ENCODE measurements around the gene TECTB.

TECTB gene

GRCh38 chr10:112348759-112349158 is 65.6 kb downstream of the TECTB start:
- no peak for DNase-seq

- DNase-seq = no peak
Measured at GRCh38 chr10:112349521-112350085, 66.4 kb downstream of the TECTB start.

- DNase-seq = no peak
Measured at GRCh38 chr10:112351146-112351545, 67.9 kb downstream of the TECTB start.

GRCh38 chr10:112352044-112352443 is 68.8 kb downstream of the TECTB start:
- DNase-seq = no peak

- no peak for DNase-seq
Measured at GRCh38 chr10:112353046-112353445, 69.8 kb downstream of the TECTB start.
